CD4-positive, alpha-beta T cell treated with Interleukin-15 for 4 hours (primary cell): Measurements from ENCODE around the gene MCU.
"Not testable (repeated sequence)": the region's sequence is repeated elsewhere in the genome, so short reads cannot be mapped to it uniquely, and the experiment has no call there.

Experiments used
- DNase-seq: peaks from one replicate; pipeline ENCODE4 v3.0.0-alpha.2; 2020; ENCODE audit warnings: low spot score

The MCU gene

GRCh38 chr10:72731916-72732419 is 40.0 kb downstream of the MCU start:
- no peak for DNase-seq

- no peak for DNase-seq
Observed at GRCh38 chr10:72732521-72732920, 40.6 kb downstream of the MCU start.

GRCh38 chr10:72733989-72734388 is 42.0 kb downstream of the MCU start:
- no peak for DNase-seq

GRCh38 chr10:72735288-72735936 is 43.5 kb downstream of the MCU start:
- no peak for DNase-seq

- no peak for DNase-seq
Observed at GRCh38 chr10:72736176-72736827, 44.4 kb downstream of the MCU start.

- DNase-seq, result no peak
Observed at GRCh38 chr10:72736828-72737220, 44.9 kb downstream of the MCU start.

GRCh38 chr10:72737357-72737756 is 45.4 kb downstream of the MCU start:
- not testable (repeated sequence) for DNase-seq

- DNase-seq, result no peak
Observed at GRCh38 chr10:72738486-72738885, 46.5 kb downstream of the MCU start.

- DNase-seq, result no peak
Observed at GRCh38 chr10:72740528-72740927, 48.6 kb downstream of the MCU start.

- no peak for DNase-seq
Observed at GRCh38 chr10:72742092-72742491, 50.1 kb downstream of the MCU start.

- no peak for DNase-seq
Observed at GRCh38 chr10:72742797-72743196, 50.9 kb downstream of the MCU start.

- DNase-seq, result no peak
Observed at GRCh38 chr10:72744566-72744965, 52.6 kb downstream of the MCU start.

GRCh38 chr10:72746426-72747363 is 54.8 kb downstream of the MCU start:
- DNase-seq, result no peak

- DNase-seq, result no peak
Observed at GRCh38 chr10:72747521-72747920, 55.6 kb downstream of the MCU start.

- DNase-seq, result no peak
Observed at GRCh38 chr10:72753760-72754231, 61.9 kb downstream of the MCU start.

GRCh38 chr10:72754275-72755032 is 62.5 kb downstream of the MCU start:
- DNase-seq, result no peak

- no peak for DNase-seq
Observed at GRCh38 chr10:72756674-72757385, 64.9 kb downstream of the MCU start.

GRCh38 chr10:72757732-72758131 is 65.8 kb downstream of the MCU start:
- DNase-seq, result no peak

GRCh38 chr10:72758930-72759329 is 67.0 kb downstream of the MCU start:
- not testable (repeated sequence) for DNase-seq

GRCh38 chr10:72759584-72759983 is 67.6 kb downstream of the MCU start:
- DNase-seq, result no peak

- DNase-seq, result no peak
Observed at GRCh38 chr10:72761498-72761897, 69.6 kb downstream of the MCU start.
